MM.1S (cell line): ENCODE measurements around the gene SLC37A1.

Source experiments
- DNase-seq: peaks from one replicate; pipeline ENCODE4 v3.0.0-alpha.2; 2015
- H2AFZ ChIP-seq: fragments of 300-600 bp; sonication (generic); 2 replicates; pipeline ENCODE4 v1.6.0; 2016; ENCODE audit warnings: antibody characterized with exemption, low read length
- H3F3A ChIP-seq: fragments of 300-600 bp; sonication (generic); 2 replicates; pipeline ENCODE4 v1.6.1; 2016; ENCODE audit warnings: mild to moderate bottlenecking, antibody characterized with exemption, low read length, moderate library complexity, mixed read lengths; ENCODE audit not compliant: insufficient read depth
- H3K27ac ChIP-seq: fragments of 300-600 bp; sonication (generic); 2 replicates; pipeline ENCODE4 v1.5.1; 2016; ENCODE audit warnings: mild to moderate bottlenecking, low read length
- H3K27me3 ChIP-seq: fragments of 300-600 bp; sonication (generic); replicated peaks from 2 replicates; pipeline ENCODE4 v1.6.0; 2016; ENCODE audit warnings: low read length; ENCODE audit not compliant: insufficient read depth
- H3K36me3 ChIP-seq: fragments of 300-600 bp; sonication (generic); replicated peaks from 2 replicates; pipeline ENCODE4 v1.6.1; 2016; ENCODE audit warnings: mild to moderate bottlenecking, low read length, mixed read lengths; ENCODE audit not compliant: insufficient read depth
- H3K4me1 ChIP-seq: fragments of 300-600 bp; sonication (generic); 2 replicates; pipeline ENCODE4 v1.6.1; 2016; ENCODE audit warnings: low read length, mixed read lengths
- H3K4me2 ChIP-seq: fragments of 300-600 bp; sonication (generic); 2 replicates; pipeline ENCODE4 v1.6.0; 2016; ENCODE audit warnings: low read depth, low read length
- H3K4me3 ChIP-seq: fragments of 300-600 bp; sonication (generic); 2 replicates; pipeline ENCODE4 v1.5.1; 2016; ENCODE audit warnings: low read length, mixed read lengths
- H3K79me2 ChIP-seq: fragments of 300-600 bp; sonication (generic); 2 replicates; pipeline ENCODE4 v1.6.1; 2016; ENCODE audit warnings: mixed run types, low read length, mixed read lengths
- H3K9ac ChIP-seq: fragments of 300-600 bp; sonication (generic); 2 replicates; pipeline ENCODE4 v1.6.1; 2016; ENCODE audit warnings: low read length, mixed read lengths
- H3K9me2 ChIP-seq: fragments of 300-600 bp; sonication (generic); replicated peaks from 2 replicates; pipeline ENCODE4 v1.6.1; 2016; ENCODE audit warnings: mild to moderate bottlenecking, low read length, mixed read lengths; ENCODE audit not compliant: insufficient read depth
- H3K9me3 ChIP-seq: fragments of 300-600 bp; sonication (generic); replicated peaks from 2 replicates; pipeline ENCODE4 v1.6.1; 2016; ENCODE audit warnings: mild to moderate bottlenecking, low read length, mixed read lengths; ENCODE audit not compliant: insufficient read depth
- H4K20me1 ChIP-seq: fragments of 300-600 bp; sonication (generic); 2 replicates; pipeline ENCODE4 v1.6.1; 2016; ENCODE audit warnings: mild to moderate bottlenecking, low read length, moderate library complexity, mixed read lengths; ENCODE audit not compliant: insufficient read depth
- CTCF ChIP-seq: fragments of 300-600 bp; sonication (generic); IDR thresholded peaks from 2 replicates; pipeline ENCODE4 v1.5.1; 2016; ENCODE audit warnings: antibody characterized with exemption, low read length, mixed read lengths
- EZH2 ChIP-seq: fragments of 300-600 bp; sonication (generic); optimal IDR thresholded peaks from 2 replicates; pipeline ENCODE3; 2017; ENCODE audit warnings: low read depth, mild to moderate bottlenecking, antibody characterized with exemption, low read length, mixed read lengths
- EZH2phosphoT487 ChIP-seq: fragments of 300-600 bp; sonication (generic); IDR thresholded peaks from 2 replicates; pipeline ENCODE4 v1.6.1; 2018; ENCODE audit warnings: antibody characterized with exemption, low read length

SLC37A1 gene

GRCh38 chr21:42599962-42600361 lies 86.3 kb downstream of the SLC37A1 start:
- Histone ChIP-seq H3K27ac (no peak overlapping the region), H3K4me3 (no peak overlapping the region), H3K36me3 (no peaks in the 10 kb centered on the region), H3K9me2 (no peaks in the 10 kb centered on the region), H2AFZ (no peak overlapping the region), H3F3A (no peaks in the 10 kb centered on the region), H3K4me1 (no peaks in the 10 kb centered on the region), H3K27me3 (peaks cover 95% of the 10 kb centered on the region), H3K9ac (no peak overlapping the region), H3K9me3 (no peaks in the 10 kb centered on the region), H3K4me2 (no peak overlapping the region), H4K20me1 (no peaks in the 10 kb centered on the region), H3K79me2 (no peaks in the 10 kb centered on the region)
- TF ChIP-seq EZH2, result peak; percentile 87
- TF ChIP-seq EZH2phosphoT487, result no peak
- no peak for TF ChIP-seq CTCF
- DNase-seq, result no peak

- Histone ChIP-seq H3K4me1 (no peaks in the 10 kb centered on the region), H3K9me3 (no peaks in the 10 kb centered on the region), H3K79me2 (no peaks in the 10 kb centered on the region), H3K27ac (no peak overlapping the region), H3K4me2 (no peak overlapping the region), H3K9me2 (no peaks in the 10 kb centered on the region), H4K20me1 (no peaks in the 10 kb centered on the region), H3K27me3 (peaks cover 95% of the 10 kb centered on the region), H3K4me3 (no peak overlapping the region), H3F3A (no peaks in the 10 kb centered on the region), H2AFZ (no peak overlapping the region), H3K9ac (no peak overlapping the region), H3K36me3 (no peaks in the 10 kb centered on the region)
- TF ChIP-seq CTCF (no peak), EZH2 (no peak), EZH2phosphoT487 (no peak)
- DNase-seq, result no peak
Observed at GRCh38 chr21:42601656-42602055, 88.0 kb downstream of the SLC37A1 start.

GRCh38 chr21:42607102-42607501 lies 93.5 kb downstream of the SLC37A1 start:
- H3K9ac ChIP-seq, result no peak overlapping the region
- H3K9me3 ChIP-seq, result no peaks in the 10 kb centered on the region
- H3K9me2 ChIP-seq, result no peaks in the 10 kb centered on the region
- H4K20me1 ChIP-seq, result no peaks in the 10 kb centered on the region
- no peaks in the 10 kb centered on the region for H3F3A ChIP-seq
- DNase-seq, result no peak
- no peaks in the 10 kb centered on the region for H3K4me1 ChIP-seq
- H3K4me2 ChIP-seq, result no peak overlapping the region
- no peak overlapping the region for H3K27ac ChIP-seq
- no peak overlapping the region for H2AFZ ChIP-seq
- H3K36me3 ChIP-seq, result no peaks in the 10 kb centered on the region
- no peaks in the 10 kb centered on the region for H3K79me2 ChIP-seq
- H3K27me3 ChIP-seq, result peaks cover 91% of the 10 kb centered on the region
- H3K4me3 ChIP-seq, result no peak overlapping the region
- TF ChIP-seq EZH2 (no peak), CTCF (no peak), EZH2phosphoT487 (no peak)
